Urothelium cell line (cell line): ENCODE measurements around the gene TLE4.

Experiments used
- DNase-seq: peaks from one replicate; pipeline ENCODE4 v3.0.0; 2011; ENCODE audit warnings: low spot score, mixed read lengths
- FAIRE-seq: peaks from 2 replicates; lab custom pipeline; 2011; peaks lifted over from hg19 to GRCh38; lab: Jason Lieb, UNC

The TLE4 gene

DNA sequence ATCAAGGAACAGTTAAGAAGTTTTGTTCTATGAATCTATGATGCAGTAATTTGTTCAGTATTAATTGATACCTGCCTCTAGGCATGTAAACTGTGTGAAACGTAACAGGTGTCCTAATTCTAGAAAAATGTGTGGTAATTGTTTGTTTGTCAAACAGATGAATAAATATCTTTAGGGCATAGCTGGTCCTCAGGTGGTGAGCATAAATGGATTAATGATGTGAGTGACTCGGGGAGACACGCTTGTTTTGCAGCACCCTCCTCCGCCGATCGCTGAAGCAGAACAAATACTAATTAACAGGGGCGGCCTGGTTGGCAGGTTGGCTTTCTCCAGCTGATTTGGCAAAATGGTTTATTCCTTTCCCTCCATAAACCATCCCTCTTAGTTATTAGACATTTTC, 88.8 kb downstream of the TLE4 start:
- DNase-seq (no peak), FAIRE-seq (no peak)

- DNase-seq (no peak), FAIRE-seq (no peak)
Observed at GRCh38 chr9:79661279-79661678, 89.5 kb downstream of the TLE4 start.

- DNase-seq: no peak
- no peak for FAIRE-seq
Observed at GRCh38 chr9:79661886-79662536, 90.2 kb downstream of the TLE4 start.

DNA sequence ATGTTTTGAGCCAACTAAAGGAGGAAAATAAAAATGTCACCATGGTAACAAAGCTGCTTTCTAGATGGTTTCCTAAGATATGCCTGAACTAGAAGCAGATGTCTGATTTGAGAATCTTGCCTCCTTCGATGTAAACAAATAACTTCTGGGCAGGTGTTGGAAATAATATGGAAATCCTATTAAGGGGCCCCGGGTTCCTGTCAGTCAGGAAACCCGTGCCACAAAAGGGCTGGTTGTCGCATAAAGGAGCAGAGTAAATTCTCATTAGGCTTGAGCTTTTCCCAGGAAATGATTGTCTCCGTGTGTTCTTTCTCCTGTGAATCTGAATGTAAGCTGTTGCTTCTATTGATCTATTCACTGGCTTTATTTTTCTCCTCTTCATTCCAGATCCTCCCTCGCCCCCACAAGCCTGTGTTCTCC, 90.8 kb downstream of the TLE4 start:
- FAIRE-seq: no peak
- DNase-seq: no peak

GRCh38 chr9:79663300-79663699, 91.5 kb downstream of the TLE4 start:
- FAIRE-seq: no peak
- no peak for DNase-seq

DNA sequence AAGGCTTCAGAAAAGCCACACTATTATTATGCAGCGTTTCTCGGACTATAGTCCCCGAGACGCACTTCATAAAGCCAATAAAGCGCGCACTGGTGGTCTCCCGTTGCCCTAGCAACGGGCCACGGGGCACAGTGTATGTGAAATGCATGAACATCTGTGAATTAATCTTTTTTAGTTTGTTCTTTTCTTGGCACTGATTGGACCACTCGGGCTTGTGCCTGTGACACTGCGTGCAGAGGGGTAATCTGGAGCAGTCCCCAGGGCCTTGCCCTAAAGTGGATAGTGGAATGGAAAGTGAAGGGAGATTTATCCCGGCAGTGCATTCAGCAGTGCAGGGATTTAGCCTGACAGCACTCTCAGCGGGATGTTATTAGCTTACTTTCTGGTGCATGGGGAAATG, 92.1 kb downstream of the TLE4 start:
- DNase-seq: no peak
- FAIRE-seq: no peak

DNA sequence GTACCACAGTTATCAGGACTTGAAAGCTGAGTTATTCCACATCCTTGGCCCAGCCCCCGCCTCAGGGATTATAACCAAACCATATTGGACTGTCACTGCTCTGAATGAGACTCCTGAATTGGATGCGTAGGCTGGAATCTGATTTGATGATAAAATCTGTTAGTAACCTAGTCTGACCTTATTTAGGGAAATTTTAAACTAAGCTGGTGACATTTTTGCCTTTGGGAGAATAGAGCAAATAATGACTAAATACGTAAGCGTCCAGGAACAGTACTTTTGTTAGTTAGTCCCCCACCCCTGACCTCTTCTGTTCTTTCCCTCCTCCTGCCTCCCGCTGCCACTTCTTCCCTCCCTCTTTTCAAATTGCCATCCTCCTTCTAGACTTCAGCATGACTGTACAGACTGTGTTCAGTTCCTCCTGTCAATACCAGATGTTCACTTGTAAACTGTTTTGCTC, 92.6 kb downstream of the TLE4 start:
- DNase-seq (no peak), FAIRE-seq (no peak)

GRCh38 chr9:79665369-79665768, 93.6 kb downstream of the TLE4 start:
- FAIRE-seq (no peak), DNase-seq (no peak)

DNA sequence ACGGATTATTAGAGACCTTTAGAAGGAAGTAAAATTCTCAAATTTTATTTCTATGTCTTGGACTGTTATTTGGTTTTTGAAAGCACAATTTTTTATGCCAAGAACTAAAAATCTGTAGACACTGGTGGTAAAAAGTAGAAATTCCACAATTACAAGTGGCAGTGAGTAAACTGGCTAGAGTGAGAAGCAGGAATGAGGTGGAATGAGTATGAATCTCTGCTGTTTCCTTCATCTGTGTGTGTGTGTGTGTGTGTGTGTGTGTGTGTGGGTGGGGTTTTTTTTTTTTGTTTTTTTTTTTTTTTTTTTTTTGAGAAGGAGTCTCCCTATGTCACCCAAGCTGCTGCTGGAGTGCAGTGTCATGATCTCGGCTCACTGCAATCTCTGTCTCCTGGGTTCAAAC, 94.2 kb downstream of the TLE4 start:
- FAIRE-seq (no peak), DNase-seq (no peak)

DNA sequence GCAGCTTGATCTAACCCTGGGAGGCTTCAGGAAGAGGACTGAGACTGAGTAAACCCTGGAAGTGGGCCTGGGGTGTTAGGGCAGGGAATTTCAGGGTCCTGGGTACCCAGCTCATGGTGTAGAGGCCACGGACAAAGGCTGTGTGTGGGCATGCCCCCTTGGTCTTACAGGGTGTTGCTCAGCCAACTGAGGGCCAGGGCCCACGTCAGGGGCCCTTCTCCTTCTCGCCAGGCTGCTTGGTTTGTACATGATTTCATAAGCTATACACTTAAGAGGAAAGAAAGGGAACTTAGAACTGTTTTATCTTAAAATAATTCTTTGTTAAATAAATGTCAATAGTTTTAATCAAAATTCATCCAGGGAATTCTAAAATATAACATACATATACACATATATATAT, 95.4 kb downstream of the TLE4 start:
- no peak for DNase-seq
- FAIRE-seq: no peak

DNA sequence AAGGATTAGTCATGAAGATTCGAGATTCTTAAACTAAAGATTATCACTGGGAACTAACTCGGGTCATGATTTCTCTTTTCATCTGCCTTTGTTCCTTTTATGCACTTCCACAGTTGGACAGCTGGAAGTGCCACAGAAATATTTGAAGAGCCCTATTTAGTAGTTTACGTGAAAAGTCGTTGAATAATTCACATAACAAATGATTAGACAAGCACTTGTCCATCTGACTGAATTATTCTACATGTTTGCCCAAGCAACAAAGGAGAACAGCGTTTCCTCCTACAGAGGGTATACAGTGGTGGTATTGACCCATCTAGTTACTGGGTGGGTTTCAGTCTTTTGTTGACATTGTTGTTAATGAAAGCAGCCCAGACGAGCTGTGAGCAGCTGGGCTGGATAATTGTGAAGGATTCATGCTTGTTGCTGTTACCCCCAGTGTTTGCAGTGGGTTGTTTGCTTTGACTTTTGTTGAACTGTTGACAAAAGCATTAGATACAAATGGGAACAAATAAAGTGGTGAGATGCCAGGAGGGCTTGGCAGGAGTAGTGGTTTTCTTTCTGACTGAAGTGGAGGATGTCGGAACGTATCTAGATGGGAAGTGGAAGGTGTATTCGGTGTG, 96.2 kb downstream of the TLE4 start:
- DNase-seq (no peak), FAIRE-seq (no peak)

- FAIRE-seq (no peak), DNase-seq (no peak)
Observed at GRCh38 chr9:79668956-79669355, 97.2 kb downstream of the TLE4 start.

DNA sequence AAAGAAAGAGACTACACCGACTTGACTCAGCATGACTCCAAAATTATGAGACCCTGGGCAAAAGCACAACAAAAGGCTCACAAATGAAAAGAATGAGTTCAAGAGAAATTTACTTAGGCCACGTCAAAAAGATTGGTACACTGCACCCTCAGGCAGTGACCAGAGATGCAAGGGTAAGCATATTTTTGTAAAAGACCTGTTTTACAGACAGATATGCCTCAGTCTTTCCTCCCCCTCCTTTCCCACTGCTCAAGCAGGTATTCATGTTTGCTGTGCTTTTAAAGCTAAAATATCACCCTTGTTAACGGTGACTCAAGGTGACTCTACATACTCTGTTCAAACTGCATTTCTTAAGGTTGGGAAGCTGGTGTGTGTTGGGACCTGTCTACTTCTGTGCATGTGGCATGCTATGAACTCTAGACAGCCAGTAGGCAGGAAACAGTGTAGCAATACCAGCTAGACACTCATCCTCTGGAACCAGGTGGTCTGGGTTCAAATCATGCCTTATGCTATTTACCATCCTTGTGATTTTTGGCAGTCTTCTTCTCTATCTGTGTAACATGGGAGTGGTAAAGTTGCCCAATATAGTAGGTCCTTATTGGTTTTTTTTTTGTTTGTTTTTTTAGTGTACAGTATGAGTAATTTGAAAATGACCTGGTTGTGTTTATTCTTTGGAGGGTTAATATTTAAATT, 98.7 kb downstream of the TLE4 start:
- no peak for FAIRE-seq
- no peak for DNase-seq

DNA sequence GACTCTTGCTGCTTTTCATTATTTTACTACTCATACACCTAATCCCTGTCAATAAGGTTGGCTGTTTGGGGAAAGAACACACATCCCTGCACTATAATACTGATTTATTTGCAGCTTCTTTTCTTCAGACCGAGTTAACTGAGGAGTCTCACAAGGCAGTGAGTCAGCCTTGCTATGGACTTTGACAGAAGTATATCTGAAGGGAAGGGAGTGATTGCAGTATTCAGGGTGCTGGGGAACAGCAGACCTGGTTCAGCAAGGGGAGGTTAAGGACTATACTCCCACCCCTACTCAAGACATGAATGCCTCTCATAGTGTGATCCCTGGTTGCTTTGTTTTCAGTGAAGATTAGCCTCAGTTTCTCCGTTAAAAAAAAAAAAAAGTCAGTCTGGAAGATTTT, 99.8 kb downstream of the TLE4 start:
- DNase-seq (no peak), FAIRE-seq (no peak)

- no peak for DNase-seq
- no peak for FAIRE-seq
Observed at GRCh38 chr9:79672236-79672635, 100.5 kb downstream of the TLE4 start.

- DNase-seq (no peak), FAIRE-seq (no peak)
Observed at GRCh38 chr9:79672891-79673290, 101.1 kb downstream of the TLE4 start.

- DNase-seq: no peak
- FAIRE-seq: no peak
Observed at GRCh38 chr9:79673614-79674013, 101.8 kb downstream of the TLE4 start.

DNA sequence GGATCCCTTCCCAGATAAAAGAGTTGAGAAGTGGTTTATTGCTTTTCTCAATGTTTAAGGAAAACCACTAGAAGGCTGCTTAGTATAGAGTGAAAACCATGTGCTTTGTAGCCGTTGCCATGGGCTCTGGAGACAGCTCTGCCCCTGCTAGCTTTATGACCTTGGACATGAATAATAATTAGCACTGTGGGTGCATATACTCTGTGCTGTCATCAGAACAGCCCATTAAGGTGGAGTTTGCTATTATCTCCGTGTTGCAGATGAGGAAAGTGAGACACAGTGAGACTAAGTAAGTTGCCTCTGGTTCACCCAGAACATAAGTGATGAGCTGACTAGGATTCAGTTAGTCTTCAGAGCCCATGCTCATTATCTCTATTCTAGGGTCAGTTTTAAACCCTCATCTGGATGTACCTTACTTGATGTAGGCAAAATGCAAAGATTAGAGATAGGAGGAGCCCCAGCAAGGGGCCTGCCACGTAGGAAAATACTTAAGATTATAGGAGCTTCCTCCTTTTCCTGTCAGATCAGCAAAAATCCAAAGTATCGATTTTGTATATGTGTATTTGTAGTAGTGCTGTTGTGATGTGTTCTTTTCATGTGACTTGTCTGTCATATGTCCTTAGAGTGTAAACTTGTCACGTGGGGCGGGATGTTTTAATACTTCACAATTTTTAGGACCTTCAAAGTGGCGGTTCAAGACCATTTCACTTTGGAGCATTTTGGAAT, 102.5 kb downstream of the TLE4 start:
- no peak for FAIRE-seq

GRCh38 chr9:79681576-79681975, 109.8 kb downstream of the TLE4 start:
- no peak for DNase-seq
- FAIRE-seq: no peak

More for the DNA sequence above, 102.5 kb downstream of the TLE4 start:
- no peak for DNase-seq

GRCh38 chr9:79682076-79682736, 110.4 kb downstream of the TLE4 start:
- FAIRE-seq: no peak
- DNase-seq: peak; percentile 36

DNA sequence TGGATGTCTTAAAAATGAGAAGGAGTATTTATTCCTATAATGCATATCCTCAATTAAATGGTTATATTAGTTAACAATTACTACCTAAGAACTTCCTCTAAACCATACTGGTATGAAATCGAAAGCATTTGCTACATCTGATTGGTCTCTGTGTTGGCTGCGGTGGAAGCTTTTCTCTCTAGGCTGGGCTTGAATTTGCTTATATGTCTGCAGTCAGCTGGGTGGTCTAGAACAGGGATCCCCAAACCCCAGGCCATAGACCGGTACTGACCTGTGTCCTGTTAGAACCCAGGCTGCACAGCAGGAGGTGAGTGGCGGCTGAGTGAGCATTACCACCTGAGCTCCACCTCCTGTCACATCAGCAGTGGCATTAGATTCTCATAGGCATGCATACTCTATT, 112.3 kb downstream of the TLE4 start:
- no peak for DNase-seq
- no peak for FAIRE-seq
